ENCODE measurements around the gene OSBPL3. TPM values are rescaled to one million over a fixed set of nuclear protein-coding genes. Genes with fewer than 3 reads are reported as not detected.

OSBPL3 gene
- total RNA-seq, 4 donors from 2014 or later = 3.1 to 7.0 (median 5.3) TPM

- Histone ChIP-seq H3K27ac (no peak overlapping the region), H3K36me3 (no peaks in the 10 kb centered on the region), H3K4me1 (no peaks in the 10 kb centered on the region), H3K9me3 (no peaks in the 10 kb centered on the region), H3K4me3 (no peak overlapping the region), H3K27me3 (no peaks in the 10 kb centered on the region)
- intact Hi-C loops (cut with DNase I; ENCODE audit: low total_unique reads) = no loop called here
- TF ChIP-seq POLR2A (IDR thresholded peaks at IDR 0.05) (no peak), CTCF (IDR thresholded peaks at IDR 0.05 in 4 of 5, conservative IDR thresholded peaks at IDR 0.05 in 1 of 5) (no peak)
- ATAC-seq (no peak), DNase-seq (no peak)
- in situ Hi-C loops (cut with MboI; ENCODE audit: low sequenced_read_pairs in 4 of 4) = no loop called here
Observed at GRCh38 chr7:24948739-24949138, 31.2 kb downstream of the OSBPL3 start.

GRCh38 chr7:24946467-24946866 is 33.5 kb downstream of the OSBPL3 start:
- H3K27me3 ChIP-seq = no peaks in the 10 kb centered on the region
- in situ Hi-C loops (cut with MboI; ENCODE audit: low sequenced_read_pairs in 4 of 4) = no loop called here
- no peaks in the 10 kb centered on the region for H3K4me1 ChIP-seq
- H3K9me3 ChIP-seq = no peaks in the 10 kb centered on the region
- TF ChIP-seq CTCF (IDR thresholded peaks at IDR 0.05 in 4 of 5, conservative IDR thresholded peaks at IDR 0.05 in 1 of 5) = no peak
- no peaks in the 10 kb centered on the region for H3K36me3 ChIP-seq
- intact Hi-C loops (cut with DNase I; ENCODE audit: low total_unique reads) = no loop called here
- H3K27ac ChIP-seq = no peak overlapping the region
- H3K4me3 ChIP-seq = no peak overlapping the region
- ATAC-seq (no peak), DNase-seq (no peak)

GRCh38 chr7:24945899-24946298 is 34.1 kb downstream of the OSBPL3 start:
- Histone ChIP-seq H3K27me3 (no peaks in the 10 kb centered on the region), H3K4me1 (no peaks in the 10 kb centered on the region), H3K27ac (no peak overlapping the region), H3K9me3 (no peaks in the 10 kb centered on the region), H3K36me3 (no peaks in the 10 kb centered on the region), H3K4me3 (no peak overlapping the region)
- ATAC-seq (no peak), DNase-seq (no peak)
- intact Hi-C loops (cut with DNase I; ENCODE audit: low total_unique reads) = no loop called here
- no peak for TF ChIP-seq POLR2A (IDR thresholded peaks at IDR 0.05)
- TF ChIP-seq CTCF (IDR thresholded peaks at IDR 0.05 in 4 of 5, conservative IDR thresholded peaks at IDR 0.05 in 1 of 5) = no peak
- in situ Hi-C loops (cut with MboI; ENCODE audit: low sequenced_read_pairs in 4 of 4) = no loop called here

GRCh38 chr7:24943096-24943948 is 36.7 kb downstream of the OSBPL3 start:
- H3K27me3 ChIP-seq = no peaks in the 10 kb centered on the region
- TF ChIP-seq POLR2A (IDR thresholded peaks at IDR 0.05) (no peak), CTCF (IDR thresholded peaks at IDR 0.05 in 4 of 5, conservative IDR thresholded peaks at IDR 0.05 in 1 of 5) (no peak)
- H3K27ac ChIP-seq = no peak overlapping the region
- intact Hi-C loops (cut with DNase I; ENCODE audit: low total_unique reads) (no loop called here), in situ Hi-C loops (cut with MboI; ENCODE audit: low sequenced_read_pairs in 4 of 4) (no loop called here)
- H3K4me1 ChIP-seq = no peaks in the 10 kb centered on the region
- ATAC-seq (no peak), DNase-seq (no peak)
- no peaks in the 10 kb centered on the region for H3K9me3 ChIP-seq
- no peaks in the 10 kb centered on the region for H3K36me3 ChIP-seq
- no peak overlapping the region for H3K4me3 ChIP-seq

Measured in gastrocnemius medialis (tissue), 4 donors.